ENCODE results near the gene C16orf95.

- TF ChIP-seq CTCF (IDR thresholded peaks at IDR 0.05) (no peak), POLR2A (IDR thresholded peaks at IDR 0.05) (no peak)
Measured at GRCh38 chr16:87342978-87343752, 26.0 kb upstream of the C16orf95 start.

Data from right lobe of liver (tissue), 4 donors.